MM.1S (cell line): Measurements from ENCODE around the gene CNPPD1.

Experiments used
- EZH2phosphoT487 ChIP-seq: fragments of 300-600 bp; sonication (generic); IDR thresholded peaks from 2 replicates; pipeline ENCODE4 v1.6.1; 2018; ENCODE audit warnings: antibody characterized with exemption, low read length
- TF ChIP-seq, protein P1 (sequence below): fragments of 300-600 bp; sonication (generic); IDR thresholded peaks from 2 replicates; pipeline ENCODE4 v1.5.1; 2016; ENCODE audit warnings: antibody characterized with exemption, low read length, mixed read lengths

DNA sequence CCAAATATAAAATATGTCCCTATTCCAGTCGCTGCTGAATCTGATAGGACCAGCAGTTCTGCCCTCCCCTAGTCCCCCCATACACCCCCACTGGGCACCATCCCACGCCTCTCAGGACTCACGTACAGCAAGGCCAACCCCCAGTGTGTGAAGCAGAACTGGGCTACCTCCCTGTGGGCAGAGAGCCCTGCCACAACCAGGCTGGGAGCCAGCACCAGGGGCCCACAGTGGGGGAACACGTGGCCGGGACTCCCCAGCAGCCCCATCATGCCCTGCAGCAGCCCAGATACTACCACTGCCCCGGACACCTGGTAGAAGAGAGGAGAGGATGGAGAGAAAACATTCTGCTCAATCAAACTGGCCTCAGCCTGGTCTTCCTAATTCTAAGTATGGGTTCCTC is 8.2 kb downstream of the CNPPD1 start:
- TF ChIP-seq, protein P1, sequence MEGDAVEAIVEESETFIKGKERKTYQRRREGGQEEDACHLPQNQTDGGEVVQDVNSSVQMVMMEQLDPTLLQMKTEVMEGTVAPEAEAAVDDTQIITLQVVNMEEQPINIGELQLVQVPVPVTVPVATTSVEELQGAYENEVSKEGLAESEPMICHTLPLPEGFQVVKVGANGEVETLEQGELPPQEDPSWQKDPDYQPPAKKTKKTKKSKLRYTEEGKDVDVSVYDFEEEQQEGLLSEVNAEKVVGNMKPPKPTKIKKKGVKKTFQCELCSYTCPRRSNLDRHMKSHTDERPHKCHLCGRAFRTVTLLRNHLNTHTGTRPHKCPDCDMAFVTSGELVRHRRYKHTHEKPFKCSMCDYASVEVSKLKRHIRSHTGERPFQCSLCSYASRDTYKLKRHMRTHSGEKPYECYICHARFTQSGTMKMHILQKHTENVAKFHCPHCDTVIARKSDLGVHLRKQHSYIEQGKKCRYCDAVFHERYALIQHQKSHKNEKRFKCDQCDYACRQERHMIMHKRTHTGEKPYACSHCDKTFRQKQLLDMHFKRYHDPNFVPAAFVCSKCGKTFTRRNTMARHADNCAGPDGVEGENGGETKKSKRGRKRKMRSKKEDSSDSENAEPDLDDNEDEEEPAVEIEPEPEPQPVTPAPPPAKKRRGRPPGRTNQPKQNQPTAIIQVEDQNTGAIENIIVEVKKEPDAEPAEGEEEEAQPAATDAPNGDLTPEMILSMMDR = no peak
- TF ChIP-seq EZH2phosphoT487 = no peak
